ENCODE measurements around the gene RNPEPL1.

- TF ChIP-seq CREM (IDR thresholded peaks at IDR 0.05; ENCODE audit: low read depth) (no peak), POLR2A (IDR thresholded peaks at IDR 0.05; ENCODE audit: low read depth, low read length) (no peak)
- TF ChIP-seq, protein P1, sequence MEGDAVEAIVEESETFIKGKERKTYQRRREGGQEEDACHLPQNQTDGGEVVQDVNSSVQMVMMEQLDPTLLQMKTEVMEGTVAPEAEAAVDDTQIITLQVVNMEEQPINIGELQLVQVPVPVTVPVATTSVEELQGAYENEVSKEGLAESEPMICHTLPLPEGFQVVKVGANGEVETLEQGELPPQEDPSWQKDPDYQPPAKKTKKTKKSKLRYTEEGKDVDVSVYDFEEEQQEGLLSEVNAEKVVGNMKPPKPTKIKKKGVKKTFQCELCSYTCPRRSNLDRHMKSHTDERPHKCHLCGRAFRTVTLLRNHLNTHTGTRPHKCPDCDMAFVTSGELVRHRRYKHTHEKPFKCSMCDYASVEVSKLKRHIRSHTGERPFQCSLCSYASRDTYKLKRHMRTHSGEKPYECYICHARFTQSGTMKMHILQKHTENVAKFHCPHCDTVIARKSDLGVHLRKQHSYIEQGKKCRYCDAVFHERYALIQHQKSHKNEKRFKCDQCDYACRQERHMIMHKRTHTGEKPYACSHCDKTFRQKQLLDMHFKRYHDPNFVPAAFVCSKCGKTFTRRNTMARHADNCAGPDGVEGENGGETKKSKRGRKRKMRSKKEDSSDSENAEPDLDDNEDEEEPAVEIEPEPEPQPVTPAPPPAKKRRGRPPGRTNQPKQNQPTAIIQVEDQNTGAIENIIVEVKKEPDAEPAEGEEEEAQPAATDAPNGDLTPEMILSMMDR (IDR thresholded peaks at IDR 0.05 in 2 of 3, conservative IDR thresholded peaks at IDR 0.05 in 1 of 3; ENCODE audit: control insufficient read depth in 2 of 3, extremely low read depth in 1 of 3, insufficient read depth in 1 of 3, low read depth in 3 of 3, low read length in 3 of 3): no peak
These were observed 37.8 kb downstream of the RNPEPL1 start for GRCh38 chr2:240605867-240606743.

Measured in GM12878 (cell line).